GF-D8 (cell line): ENCODE measurements around the gene TTBK1.

Experiments
- DNase-seq: peaks from one replicate; lab custom pipeline; 2025; lab: John Stamatoyannopoulos, UW

Gene TTBK1

GRCh38 chr6:43304882-43305281 lies 61.6 kb downstream of the TTBK1 start:
- DNase-seq: no peak

- DNase-seq: no peak
These were observed 62.8 kb downstream of the TTBK1 start for GRCh38 chr6:43306086-43306485.

- no peak for DNase-seq
These were observed 64.3 kb downstream of the TTBK1 start for GRCh38 chr6:43307451-43308100.

- DNase-seq: no peak
These were observed 65.1 kb downstream of the TTBK1 start, which contains the start of gene CRIP3 for GRCh38 chr6:43308101-43308989. Gene CRIP3, minus strand, starts transcription at chr6:43308826. Its CDS starts 34 bp downstream, at chr6:43308792.

- no peak for DNase-seq
These were observed 65.8 kb downstream of the TTBK1 start for GRCh38 chr6:43308990-43309477.

GRCh38 chr6:43310134-43310533 lies 66.9 kb downstream of the TTBK1 start:
- no peak for DNase-seq

GRCh38 chr6:43310624-43311023 lies 67.3 kb downstream of the TTBK1 start:
- peak; percentile 37 for DNase-seq

- DNase-seq: no peak
These were observed 68.4 kb downstream of the TTBK1 start for GRCh38 chr6:43311666-43312065.

GRCh38 chr6:43313813-43314212 lies 70.5 kb downstream of the TTBK1 start:
- no peak for DNase-seq

GRCh38 chr6:43318011-43318410 lies 74.7 kb downstream of the TTBK1 start:
- no peak for DNase-seq

GRCh38 chr6:43325876-43326275 lies 82.6 kb downstream of the TTBK1 start:
- DNase-seq: no peak

GRCh38 chr6:43328528-43328927 lies 85.2 kb downstream of the TTBK1 start:
- no peak for DNase-seq

- no peak for DNase-seq
These were observed 88.2 kb downstream of the TTBK1 start for GRCh38 chr6:43331470-43331869.

- peak; percentile 20 for DNase-seq
These were observed 88.6 kb downstream of the TTBK1 start for GRCh38 chr6:43331891-43332290.

- peak; percentile 3 for DNase-seq
These were observed 91.3 kb downstream of the TTBK1 start for GRCh38 chr6:43334466-43335095.

GRCh38 chr6:43335469-43335868 lies 92.2 kb downstream of the TTBK1 start:
- DNase-seq: no peak

GRCh38 chr6:43336382-43336781 lies 93.1 kb downstream of the TTBK1 start:
- DNase-seq: no peak
